ENCODE data around the gene MAP7D3.
"Not testable (repeated sequence)": the region's sequence is repeated elsewhere in the genome, so short reads cannot be mapped to it uniquely, and the experiment has no call there.

The MAP7D3 gene

DNA sequence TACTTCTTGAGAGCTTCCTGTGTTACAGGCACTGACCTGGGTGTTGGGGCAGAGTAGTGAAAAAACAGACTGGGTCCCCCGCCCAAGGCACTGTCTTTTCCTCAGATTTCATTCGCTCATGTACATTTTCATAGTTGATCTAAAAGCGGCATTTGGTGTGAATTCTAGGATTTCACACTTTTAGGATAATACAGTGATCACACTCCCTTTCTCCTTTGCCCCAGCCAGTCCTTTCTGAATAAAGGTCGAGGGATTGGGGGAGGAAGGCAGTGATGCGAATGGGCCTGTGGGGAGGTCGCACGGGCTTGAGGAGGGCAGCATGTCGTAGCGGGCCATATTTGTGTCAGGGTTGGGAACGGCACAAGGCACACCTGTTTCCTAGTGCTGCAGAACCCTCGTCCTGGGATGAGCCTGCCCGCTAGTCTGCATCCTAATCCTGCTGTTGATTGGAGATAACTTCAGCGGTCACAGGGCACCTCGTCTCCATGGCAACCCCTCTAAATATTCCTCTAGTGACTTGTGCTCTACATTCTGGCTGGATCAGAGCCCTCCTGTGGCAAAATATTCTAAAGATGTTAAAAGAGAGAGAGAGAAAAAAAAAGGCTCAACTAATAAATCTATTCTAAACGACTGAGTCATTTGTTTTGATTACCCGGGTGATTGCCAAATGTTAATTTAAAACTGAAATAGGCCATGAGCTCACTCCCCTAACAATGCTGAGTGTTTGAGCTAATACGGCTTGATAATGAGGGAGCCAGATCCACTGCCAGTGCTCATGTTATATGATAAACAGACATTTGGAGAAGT is 82.1 kb downstream of the MAP7D3 start:
- DNase-seq (ENCODE audit: low spot score), result no peak
- no peak overlapping the region for H3K27ac Mint-ChIP-seq
- H3K36me3 Mint-ChIP-seq (ENCODE audit: low read depth), result no peaks in the 10 kb centered on the region
- no peaks in the 10 kb centered on the region for H3K9me3 Mint-ChIP-seq
- H3K4me3 Mint-ChIP-seq, result no peak overlapping the region
- no peaks in the 10 kb centered on the region for H3K27me3 Mint-ChIP-seq (ENCODE audit: low read depth)
- H3K4me1 Mint-ChIP-seq (ENCODE audit: low read depth), result peaks cover 1% of the 10 kb centered on the region

DNA sequence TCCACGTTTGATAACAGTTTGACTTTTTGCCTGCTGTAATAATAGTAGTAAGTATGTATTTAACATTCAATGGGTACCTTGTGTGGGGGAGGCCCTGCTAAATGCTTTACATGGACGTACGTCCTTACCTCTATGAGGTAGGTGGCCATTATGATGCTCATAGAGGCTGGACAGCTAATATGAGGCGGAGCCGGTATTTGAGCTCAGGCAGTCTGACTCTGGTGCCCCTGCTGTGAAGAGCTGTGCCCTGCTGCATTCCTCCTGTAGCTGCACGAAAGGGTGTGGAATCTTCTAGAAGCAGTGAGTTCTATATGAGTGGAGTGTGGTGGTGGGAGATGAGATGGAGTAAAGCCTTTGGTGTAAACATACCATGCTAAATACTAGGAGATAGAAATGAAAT is 83.2 kb downstream of the MAP7D3 start:
- not testable (repeated sequence) for H3K27ac Mint-ChIP-seq; H3K27me3 Mint-ChIP-seq (ENCODE audit: low read depth); H3K36me3 Mint-ChIP-seq (ENCODE audit: low read depth); DNase-seq (ENCODE audit: low spot score); H3K9me3 Mint-ChIP-seq; H3K4me1 Mint-ChIP-seq (ENCODE audit: low read depth); H3K4me3 Mint-ChIP-seq

DNA sequence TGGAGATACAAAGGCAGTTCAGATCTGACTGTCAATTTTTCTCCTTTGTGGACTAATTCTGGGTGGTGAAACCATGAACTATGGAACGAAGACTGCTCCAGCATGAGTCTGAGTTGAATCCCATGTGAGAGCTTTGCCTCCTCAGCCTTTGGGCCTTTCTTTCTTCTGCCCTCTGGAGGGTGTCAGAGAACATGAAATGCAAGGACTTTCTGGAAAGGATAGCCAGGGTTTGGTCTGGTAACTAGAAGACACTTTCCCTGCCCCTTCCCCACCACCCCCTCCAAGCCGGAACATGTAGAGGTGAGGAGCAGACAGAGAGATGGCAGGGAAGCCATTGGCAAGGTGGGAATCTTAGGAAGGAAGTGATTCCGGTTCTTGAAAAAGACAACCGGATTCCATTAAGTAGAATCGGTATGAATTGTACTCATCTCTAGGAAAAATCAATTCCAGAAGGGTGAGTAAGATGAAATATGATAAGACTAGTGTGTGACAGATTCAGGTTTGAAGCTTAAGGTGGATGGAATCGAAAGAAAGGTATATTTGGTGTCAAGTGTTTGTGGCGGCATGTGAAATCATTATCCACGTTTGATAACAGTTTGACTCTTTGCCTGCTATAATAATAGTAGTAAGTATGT is 84.9 kb downstream of the MAP7D3 start:
- Mint-ChIP-seq H3K9me3 (no peaks in the 10 kb centered on the region), H3K4me1 (ENCODE audit: low read depth) (peaks cover 1% of the 10 kb centered on the region), H3K27me3 (ENCODE audit: low read depth) (no peaks in the 10 kb centered on the region), H3K4me3 (no peak overlapping the region), H3K36me3 (ENCODE audit: low read depth) (no peaks in the 10 kb centered on the region), H3K27ac (no peak overlapping the region)
- no peak for DNase-seq (ENCODE audit: low spot score)

DNA sequence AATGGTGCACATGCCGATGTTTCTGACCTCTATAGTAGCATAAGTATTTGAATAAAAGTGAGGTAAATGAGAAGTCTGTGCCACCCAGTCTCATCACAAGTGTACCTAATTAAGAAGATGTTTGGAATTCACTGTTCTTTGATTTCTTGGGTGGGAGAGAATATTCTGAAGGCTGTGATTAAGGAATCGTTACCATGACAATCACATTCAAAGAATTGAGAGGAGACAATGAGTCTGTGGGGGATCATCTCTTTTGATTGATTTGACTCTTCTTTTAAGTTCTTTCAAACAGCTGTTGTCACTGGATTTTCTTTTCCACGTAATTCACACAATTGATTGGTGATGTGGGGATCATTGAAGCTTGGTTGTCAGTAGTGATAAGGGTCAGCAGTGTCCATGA is 85.8 kb downstream of the MAP7D3 start:
- Mint-ChIP-seq H3K4me1 (ENCODE audit: low read depth) (peaks cover 1% of the 10 kb centered on the region), H3K27ac (no peak overlapping the region), H3K27me3 (ENCODE audit: low read depth) (no peaks in the 10 kb centered on the region), H3K9me3 (no peaks in the 10 kb centered on the region), H3K36me3 (ENCODE audit: low read depth) (no peaks in the 10 kb centered on the region), H3K4me3 (no peak overlapping the region)
- no peak for DNase-seq (ENCODE audit: low spot score)

DNA sequence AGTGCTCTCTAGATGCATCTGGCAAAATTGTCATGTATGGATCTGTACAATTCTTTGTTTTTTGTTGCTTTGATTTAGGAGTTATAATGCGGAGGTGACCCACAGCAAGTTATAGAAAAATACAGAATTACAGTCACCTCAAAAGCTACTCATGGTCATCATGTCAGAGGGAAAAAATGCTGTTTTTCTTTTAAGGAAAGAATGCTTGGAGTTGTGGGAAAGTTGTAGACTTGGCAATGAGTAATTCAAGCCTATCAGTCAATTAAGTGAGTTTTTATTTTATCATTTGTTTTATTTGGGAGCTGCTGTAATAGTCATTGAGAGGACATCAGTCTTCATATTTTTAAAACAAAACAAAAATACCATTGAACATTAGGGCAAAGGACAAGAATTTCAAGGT is 87.5 kb downstream of the MAP7D3 start:
- H3K4me1 Mint-ChIP-seq (ENCODE audit: low read depth), result peaks cover 1% of the 10 kb centered on the region
- DNase-seq (ENCODE audit: low spot score), result no peak
- no peaks in the 10 kb centered on the region for H3K36me3 Mint-ChIP-seq (ENCODE audit: low read depth)
- H3K27me3 Mint-ChIP-seq (ENCODE audit: low read depth), result no peaks in the 10 kb centered on the region
- H3K27ac Mint-ChIP-seq, result no peak overlapping the region
- no peak overlapping the region for H3K4me3 Mint-ChIP-seq
- no peaks in the 10 kb centered on the region for H3K9me3 Mint-ChIP-seq

Measured in T-helper 2 cell treated with Interferon-gamma antibody and Interleukin-4, amounts not matched to agents 5 μg/mL and 100 μg/mL, for 36 hours (primary cell).